ENCODE results near the gene PPP1R10. TPM values are rescaled to one million over a fixed set of nuclear protein-coding genes. Genes with fewer than 3 reads are reported as not detected.
A peak's percentile ranks its signal among the peaks of the same experiment; 100 is the strongest.

The PPP1R10 gene
- polyA plus RNA-seq, 2 of the 4 experiments (the other 2 are of a cell fraction), result 26.4 to 37.6 TPM

DNA sequence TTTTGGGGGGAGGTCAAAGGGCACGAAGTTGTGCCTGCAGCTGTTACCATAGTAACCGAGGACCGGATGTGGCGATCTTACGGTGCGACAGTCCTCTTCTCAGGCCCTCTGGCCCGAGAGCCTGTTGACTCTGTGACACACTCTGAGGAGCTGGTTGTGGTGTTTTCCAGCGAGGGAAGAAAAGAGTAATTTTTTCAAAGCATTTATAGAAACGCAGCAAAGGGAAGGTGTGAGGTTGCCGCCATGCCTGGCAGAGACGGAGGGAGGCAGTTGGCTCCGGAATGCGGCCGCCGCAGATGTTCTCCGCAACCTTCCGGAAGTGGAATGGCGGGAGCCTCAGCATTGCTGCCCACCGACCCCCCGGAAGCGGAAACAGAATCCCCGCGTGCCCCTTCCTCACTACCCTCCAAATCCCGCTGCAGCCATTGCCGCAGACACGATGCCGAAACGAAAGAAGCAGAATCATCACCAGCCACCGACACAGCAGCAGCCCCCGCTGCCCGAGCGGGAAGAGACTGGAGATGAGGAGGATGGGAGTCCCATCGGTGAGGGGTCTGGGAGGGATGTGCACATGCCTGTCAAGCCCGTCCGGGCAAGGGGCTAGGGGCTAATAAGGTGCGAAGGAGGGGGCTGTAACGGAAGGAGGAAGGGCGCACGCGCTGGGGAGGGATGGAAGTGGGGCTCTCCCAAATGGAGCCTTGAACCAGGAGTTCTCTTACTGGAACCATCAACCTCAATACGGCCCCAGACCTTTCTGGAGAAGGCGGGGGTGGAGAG lies 59.9 kb downstream of the PPP1R10 start, which contains the start of gene PRR3 (continued):
- TF ChIP-seq PHF8 (IDR thresholded peaks at IDR 0.05; ENCODE audit: borderline replicate concordance, low read depth) (peak; percentile 71; the same call in 1 of the 2 replicates), RAD21 (conservative IDR thresholded peaks at IDR 0.05 in 1 of 2, IDR thresholded peaks at IDR 0.05 in 1 of 2) (no peak)

DNA sequence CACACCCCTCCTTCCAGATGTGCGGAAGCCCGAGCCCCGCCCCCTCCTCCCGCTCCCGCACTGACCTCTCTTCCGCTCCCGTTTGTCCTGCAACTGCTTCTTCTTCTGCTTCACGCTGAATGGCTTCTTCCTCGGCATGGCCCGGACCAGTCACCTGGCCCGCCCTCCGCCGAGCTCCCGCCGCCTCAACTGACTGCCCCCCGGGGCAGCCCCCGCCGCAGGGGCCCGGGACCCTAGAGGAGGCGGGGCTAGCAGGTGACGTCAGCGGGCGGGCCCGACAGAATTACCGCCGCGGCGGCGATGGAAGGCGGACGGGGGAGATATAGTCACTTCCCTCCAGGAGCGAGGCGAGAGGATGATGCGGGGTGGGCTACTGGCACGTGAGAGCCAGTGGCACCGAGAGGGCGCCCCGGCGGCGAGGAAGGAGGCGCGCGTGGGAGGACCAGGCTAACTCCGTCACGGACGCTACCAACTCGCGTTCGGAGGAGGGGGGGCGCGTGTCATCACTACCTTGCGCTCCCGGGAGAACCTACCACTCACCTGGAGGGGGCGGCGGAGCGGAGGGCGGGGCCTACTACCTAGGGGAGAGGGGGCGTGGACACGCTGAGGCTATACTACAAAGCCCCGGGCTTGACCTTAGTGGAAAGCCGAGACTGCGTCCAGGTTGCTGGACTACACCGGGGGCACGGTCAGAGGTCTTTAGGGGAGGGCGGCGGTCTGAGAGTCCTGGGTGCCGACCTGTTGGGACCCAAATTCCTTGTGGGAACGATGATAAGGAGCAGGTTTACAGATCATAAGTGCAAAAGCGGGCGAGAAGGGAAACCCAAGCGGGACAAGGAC lies 60.8 kb downstream of the PPP1R10 start, which contains the start of gene GNL1:
GNL1 (minus strand) TSS at position 424 of the 840 bp plus-strand sequence; CDS start at position 138, 286 bp downstream.
- POLR2A ChIA-PET, result interaction anchor here (0.6 to 1.7 kb wide), 2 partner anchors 15 to 59 kb away, joined by 3 to 15 read pairs; partner anchors contain the start of gene ABCF1
- peak; percentile 80 to 95 for DNase-seq (ENCODE audit: low read depth in 1 of 2, low spot score in 1 of 2)
- WGBS (ENCODE audit: missing lambda C conversion rate), result 0% methylated on average over 20 of the region's 71 CpGs

DNA sequence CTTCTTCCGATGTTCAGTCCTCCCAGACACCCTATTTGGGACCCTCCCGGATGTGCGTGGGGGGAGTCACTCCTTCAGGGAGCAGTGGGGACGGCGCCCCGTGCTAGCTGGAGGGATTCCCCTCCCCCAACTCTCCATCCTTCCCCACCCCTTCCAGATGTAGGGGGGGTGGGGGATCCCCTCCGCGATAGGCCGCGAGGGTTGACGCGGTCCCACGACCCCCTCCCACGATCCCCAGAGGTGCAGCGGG lies 61.3 kb downstream of the PPP1R10 start:
- peak overlapping the region; percentile 88 for H3K4me3 ChIP-seq
- peaks cover 13% of the 10 kb centered on the region; the same call in 2 of the 3 replicates for H3K4me1 ChIP-seq
- peak; percentile 19 for TF ChIP-seq CHD2 (IDR thresholded peaks at IDR 0.05; ENCODE audit: low read length, partially characterized antibody)
- no peak for TF ChIP-seq CBX8 (IDR thresholded peaks at IDR 0.05)
- CTCF ChIA-PET, result interaction anchor here (9.4 kb wide), 1 partner anchor 13 kb away, joined by 103 read pairs; no protein-coding TSS in a partner anchor
- WGBS (ENCODE audit: missing lambda C conversion rate), result 0% methylated on average over 5 of the region's 15 CpGs
- ATAC-seq (no peak; a peak in 1 of 6 replicates), FAIRE-seq (no peak), DNase-seq (ENCODE audit: low read depth in 1 of 2, low spot score in 1 of 2) (no peak)
- H3K4me2 ChIP-seq, result peak overlapping the region; percentile 93
- no peaks in the 10 kb centered on the region for H3K9me3 ChIP-seq
- H3K27ac ChIP-seq, result peak overlapping the region; percentile 91 to 94
- POLR2A ChIA-PET, result no interaction called here

More for the DNA sequence above, 60.8 kb downstream of the PPP1R10 start, which contains the start of gene GNL1:
- Histone ChIP-seq H3K9me3 (no peaks in the 10 kb centered on the region), H3K4me1 (peaks cover 13% of the 10 kb centered on the region; the same call in 2 of the 3 replicates), H3K4me2 (peak within 1 kb of the TSS; percentile 93), H3K4me3 (peak within 1 kb of the TSS; percentile 88), H3K27ac (peak within 1 kb of the TSS; percentile 91 to 94)
- ATAC-seq (peak; percentile 82 to 91), FAIRE-seq (no peak)
- no peak for TF ChIP-seq CBX8 (IDR thresholded peaks at IDR 0.05)
- TF ChIP-seq FOSL2 (IDR thresholded peaks at IDR 0.05), result no peak
- peak; percentile 41; the same call in 1 of the 2 replicates for TF ChIP-seq FOSL2 (CRISPR knock-in tag; IDR thresholded peaks at IDR 0.05)
- TF ChIP-seq EHF (CRISPR knock-in tag; IDR thresholded peaks at IDR 0.05), result no peak
- TF ChIP-seq GATA3 (IDR thresholded peaks at IDR 0.05; ENCODE audit: borderline replicate concordance), result peak; percentile 60
- TF ChIP-seq, protein P1, sequence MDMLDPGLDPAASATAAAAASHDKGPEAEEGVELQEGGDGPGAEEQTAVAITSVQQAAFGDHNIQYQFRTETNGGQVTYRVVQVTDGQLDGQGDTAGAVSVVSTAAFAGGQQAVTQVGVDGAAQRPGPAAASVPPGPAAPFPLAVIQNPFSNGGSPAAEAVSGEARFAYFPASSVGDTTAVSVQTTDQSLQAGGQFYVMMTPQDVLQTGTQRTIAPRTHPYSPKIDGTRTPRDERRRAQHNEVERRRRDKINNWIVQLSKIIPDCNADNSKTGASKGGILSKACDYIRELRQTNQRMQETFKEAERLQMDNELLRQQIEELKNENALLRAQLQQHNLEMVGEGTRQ (IDR thresholded peaks at IDR 0.05), result no peak
- 0 out of 5 replicates have a peak, but pooled peaks of 1 of the 2 experiments have one; percentile 8 for TF ChIP-seq JUN (IDR thresholded peaks at IDR 0.05)
- TF ChIP-seq, protein P2, sequence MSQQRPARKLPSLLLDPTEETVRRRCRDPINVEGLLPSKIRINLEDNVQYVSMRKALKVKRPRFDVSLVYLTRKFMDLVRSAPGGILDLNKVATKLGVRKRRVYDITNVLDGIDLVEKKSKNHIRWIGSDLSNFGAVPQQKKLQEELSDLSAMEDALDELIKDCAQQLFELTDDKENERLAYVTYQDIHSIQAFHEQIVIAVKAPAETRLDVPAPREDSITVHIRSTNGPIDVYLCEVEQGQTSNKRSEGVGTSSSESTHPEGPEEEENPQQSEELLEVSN (IDR thresholded peaks at IDR 0.05; ENCODE audit: borderline replicate concordance, low read depth), result peak; percentile 45; the same call in 1 of the 2 replicates
- TF ChIP-seq BHLHE40 (IDR thresholded peaks at IDR 0.05; ENCODE audit: low read depth, low read length), result peak; percentile 82
- TF ChIP-seq HOXB5 (CRISPR knock-in tag; IDR thresholded peaks at IDR 0.05), result no peak
- TF ChIP-seq PHF8 (IDR thresholded peaks at IDR 0.05; ENCODE audit: borderline replicate concordance, low read depth), result peak; percentile 37
- TF ChIP-seq MAZ (IDR thresholded peaks at IDR 0.05; ENCODE audit: borderline replicate concordance, low read depth, low read length), result no peak
- TF ChIP-seq SREBF2 (IDR thresholded peaks at IDR 0.05), result no peak
- TF ChIP-seq, protein P3, sequence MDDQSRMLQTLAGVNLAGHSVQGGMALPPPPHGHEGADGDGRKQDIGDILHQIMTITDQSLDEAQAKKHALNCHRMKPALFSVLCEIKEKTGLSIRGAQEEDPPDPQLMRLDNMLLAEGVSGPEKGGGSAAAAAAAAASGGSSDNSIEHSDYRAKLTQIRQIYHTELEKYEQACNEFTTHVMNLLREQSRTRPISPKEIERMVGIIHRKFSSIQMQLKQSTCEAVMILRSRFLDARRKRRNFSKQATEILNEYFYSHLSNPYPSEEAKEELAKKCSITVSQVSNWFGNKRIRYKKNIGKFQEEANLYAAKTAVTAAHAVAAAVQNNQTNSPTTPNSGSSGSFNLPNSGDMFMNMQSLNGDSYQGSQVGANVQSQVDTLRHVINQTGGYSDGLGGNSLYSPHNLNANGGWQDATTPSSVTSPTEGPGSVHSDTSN (IDR thresholded peaks at IDR 0.05), result no peak
- no peak for TF ChIP-seq HOXB13 (CRISPR knock-in tag; IDR thresholded peaks at IDR 0.05; ENCODE audit: low read depth)
- TF ChIP-seq MYC (IDR thresholded peaks at IDR 0.05; ENCODE audit: borderline replicate concordance, low read length), result 0 out of 2 replicates have a peak, but pooled peaks have one; percentile 38
- CTCF ChIA-PET, result interaction anchor here (9.4 kb wide), 1 partner anchor 13 kb away, joined by 103 read pairs; no protein-coding TSS in a partner anchor

Data from A549 (cell line).